Naive B cell (primary cell): ENCODE data around the gene CBX8. TPM values are rescaled to one million over a fixed set of nuclear protein-coding genes. Genes with fewer than 3 reads are reported as not detected.

ENCODE experiments used
- ATAC-seq, 2 donors: fragments of 150-1000 bp; cut with Tn5 transposase; 2 replicates each; pipeline ENCODE4 v1.10.0; 2021; ENCODE audit warnings: low read depth in 2 of 2, mild to moderate bottlenecking in 2 of 2, moderate library complexity in 2 of 2
- DNase-seq: peaks from one replicate; pipeline ENCODE4 v3.0.0; 2022
- H3K27ac Mint-ChIP-seq, 6 donors: one replicate each; pipeline ENCODE4 v1.8.0; 2020 to 2022; ENCODE audit warnings: mild to moderate bottlenecking in 6 of 6, mixed read lengths in 6 of 6, moderate library complexity in 5 of 6, inconsistent platforms in 2 of 6
- H3K27me3 Mint-ChIP-seq, 3 donors: one replicate each; pipeline ENCODE4 v1.8.0; 2021 to 2022; ENCODE audit warnings: mixed read lengths in 3 of 3, mild to moderate bottlenecking in 1 of 3
- H3K36me3 Mint-ChIP-seq, 2 donors: one replicate each; pipeline ENCODE4 v1.8.0; 2020 to 2022; ENCODE audit warnings: mixed read lengths in 2 of 2, inconsistent platforms in 1 of 2, mild to moderate bottlenecking in 1 of 2
- H3K4me1 Mint-ChIP-seq, 3 donors: one replicate each; pipeline ENCODE4 v1.8.0; 2020 to 2022; ENCODE audit warnings: mixed read lengths in 3 of 3, inconsistent platforms in 1 of 3, mild to moderate bottlenecking in 1 of 3, moderate library complexity in 1 of 3
- H3K4me3 Mint-ChIP-seq, 8 donors: one replicate each; pipeline ENCODE4 v1.8.0; 2020 to 2022; ENCODE audit warnings: mild to moderate bottlenecking in 8 of 8, mixed read lengths in 8 of 8, moderate library complexity in 8 of 8, inconsistent platforms in 2 of 8
- H3K9me3 Mint-ChIP-seq, 7 donors: one replicate each; pipeline ENCODE4 v1.8.0; 2020 to 2022; ENCODE audit warnings: mixed read lengths in 7 of 7, mild to moderate bottlenecking in 5 of 7, inconsistent platforms in 2 of 7, moderate library complexity in 1 of 7
- polyA plus RNA-seq, 6 donors: library from polyadenylated mRNA; unstranded; fragments of 300-500 nt; fragmentation: Illumina TruSeq; gene quantifications; one replicate each; pipeline ENCODE4 v1.2.3, GENCODE V29; 2021; ENCODE audit warnings: low read depth in 6 of 6

The CBX8 gene
- polyA plus RNA-seq, 6 donors from 2014 or later, result 0.16 to 1.3 (median 0.58) TPM; not detected in 1

GRCh38 chr17:79788989-79789942 is 7.6 kb downstream of the CBX8 start:
- no peak for DNase-seq
- Mint-ChIP-seq H3K9me3 (no peaks in the 10 kb centered on the region), H3K4me3 (peak overlapping the region; percentile 26 to 77 (median 56)), H3K27me3 (peaks cover 40 to 67% (median 52%) of the 10 kb centered on the region in 3 donors), H3K36me3 (no peaks in the 10 kb centered on the region), H3K27ac (peak overlapping the region in 2 of 6 donors; percentile 51 to 73), H3K4me1 (peaks cover 3 to 12% (median 7%) of the 10 kb centered on the region in 3 donors)
- ATAC-seq, result no peak

GRCh38 chr17:79788455-79788854 is 8.4 kb downstream of the CBX8 start:
- no peak for ATAC-seq
- Mint-ChIP-seq H3K4me3 (peak overlapping the region in 3 of 8 donors; percentile 38 to 70 (median 45)), H3K4me1 (peaks cover 3 to 12% (median 7%) of the 10 kb centered on the region in 3 donors), H3K9me3 (no peaks in the 10 kb centered on the region), H3K27ac (no peak overlapping the region), H3K36me3 (no peaks in the 10 kb centered on the region), H3K27me3 (peaks cover 36 to 67% (median 57%) of the 10 kb centered on the region in 3 donors)
- no peak for DNase-seq

- no peaks in the 10 kb centered on the region for H3K36me3 Mint-ChIP-seq
- peak overlapping the region in 1 of 8 donors; percentile 36 for H3K4me3 Mint-ChIP-seq
- H3K4me1 Mint-ChIP-seq, result peaks cover 4 to 12% (median 10%) of the 10 kb centered on the region in 3 donors
- H3K27ac Mint-ChIP-seq, result peak overlapping the region in 2 of 6 donors; percentile 52 to 68
- H3K27me3 Mint-ChIP-seq, result peaks cover 41 to 73% (median 65%) of the 10 kb centered on the region in 3 donors
- H3K9me3 Mint-ChIP-seq, result no peaks in the 10 kb centered on the region
- DNase-seq (no peak), ATAC-seq (no peak)
These were observed 9.8 kb downstream of the CBX8 start for GRCh38 chr17:79786930-79787643.

- DNase-seq (no peak), ATAC-seq (no peak)
- Mint-ChIP-seq H3K4me3 (peak overlapping the region in 1 of 8 donors; percentile 7), H3K27ac (no peak overlapping the region), H3K36me3 (no peaks in the 10 kb centered on the region), H3K27me3 (peaks cover 46 to 77% (median 71%) of the 10 kb centered on the region in 3 donors), H3K4me1 (peaks cover 10 to 18% (median 15%) of the 10 kb centered on the region in 3 donors), H3K9me3 (no peaks in the 10 kb centered on the region)
These were observed 10.7 kb downstream of the CBX8 start for GRCh38 chr17:79785900-79786810.

GRCh38 chr17:79785017-79785899 is 11.6 kb downstream of the CBX8 start:
- DNase-seq (no peak), ATAC-seq (no peak)
- peak overlapping the region in 1 of 6 donors; percentile 32 for H3K27ac Mint-ChIP-seq
- H3K36me3 Mint-ChIP-seq, result no peaks in the 10 kb centered on the region
- no peaks in the 10 kb centered on the region for H3K9me3 Mint-ChIP-seq
- H3K4me1 Mint-ChIP-seq, result peaks cover 13 to 15% (median 14%) of the 10 kb centered on the region in 3 donors
- no peak overlapping the region for H3K4me3 Mint-ChIP-seq
- H3K27me3 Mint-ChIP-seq, result peaks cover 54 to 80% (median 77%) of the 10 kb centered on the region in 3 donors

- no peak overlapping the region for H3K4me3 Mint-ChIP-seq
- no peaks in the 10 kb centered on the region for H3K36me3 Mint-ChIP-seq
- peaks cover 62 to 88% (median 80%) of the 10 kb centered on the region in 3 donors for H3K27me3 Mint-ChIP-seq
- H3K27ac Mint-ChIP-seq, result peak overlapping the region in 1 of 6 donors; percentile 32
- ATAC-seq, result no peak
- peaks cover 13 to 14% (median 13%) of the 10 kb centered on the region in 3 donors for H3K4me1 Mint-ChIP-seq
- DNase-seq, result no peak
- no peaks in the 10 kb centered on the region for H3K9me3 Mint-ChIP-seq
These were observed 12.4 kb downstream of the CBX8 start for GRCh38 chr17:79784353-79785016.

GRCh38 chr17:79783891-79784290 is 13.0 kb downstream of the CBX8 start:
- ATAC-seq, result no peak
- no peak for DNase-seq
- no peak overlapping the region for H3K27ac Mint-ChIP-seq

GRCh38 chr17:79781736-79782575 is 14.9 kb downstream of the CBX8 start:
- Mint-ChIP-seq H3K27ac (peak overlapping the region in 1 of 6 donors; percentile 74), H3K4me3 (no peak overlapping the region), H3K4me1 (peaks cover 16 to 26% (median 19%) of the 10 kb centered on the region in 3 donors), H3K27me3 (peaks cover 49 to 79% (median 66%) of the 10 kb centered on the region in 3 donors), H3K9me3 (no peaks in the 10 kb centered on the region), H3K36me3 (no peaks in the 10 kb centered on the region)
- DNase-seq (no peak), ATAC-seq (no peak)

More at GRCh38 chr17:79783891-79784290, 13.0 kb downstream of the CBX8 start:
- Mint-ChIP-seq H3K4me3 (no peak overlapping the region), H3K27me3 (peaks cover 63 to 90% (median 78%) of the 10 kb centered on the region in 3 donors), H3K9me3 (no peaks in the 10 kb centered on the region), H3K4me1 (peaks cover 13 to 19% (median 14%) of the 10 kb centered on the region in 3 donors), H3K36me3 (no peaks in the 10 kb centered on the region)

GRCh38 chr17:79781012-79781650 is 15.7 kb downstream of the CBX8 start:
- no peak for ATAC-seq
- H3K4me3 Mint-ChIP-seq, result peak overlapping the region in 3 of 8 donors; percentile 0 to 86 (median 69)
- peaks cover 19 to 29% (median 23%) of the 10 kb centered on the region in 3 donors for H3K4me1 Mint-ChIP-seq
- no peaks in the 10 kb centered on the region for H3K36me3 Mint-ChIP-seq
- H3K9me3 Mint-ChIP-seq, result no peaks in the 10 kb centered on the region
- H3K27ac Mint-ChIP-seq, result no peak overlapping the region
- DNase-seq, result no peak
- peaks cover 52 to 79% (median 65%) of the 10 kb centered on the region in 3 donors for H3K27me3 Mint-ChIP-seq

- no peaks in the 10 kb centered on the region for H3K9me3 Mint-ChIP-seq
- H3K27me3 Mint-ChIP-seq, result peaks cover 59 to 78% (median 62%) of the 10 kb centered on the region in 3 donors
- H3K27ac Mint-ChIP-seq, result peak overlapping the region in 2 of 6 donors; percentile 60 to 72
- no peak for DNase-seq
- H3K4me3 Mint-ChIP-seq, result peak overlapping the region; percentile 19 to 93 (median 91)
- peaks cover 19 to 29% (median 23%) of the 10 kb centered on the region in 3 donors for H3K4me1 Mint-ChIP-seq
- H3K36me3 Mint-ChIP-seq, result no peaks in the 10 kb centered on the region
- no peak for ATAC-seq
These were observed 17.1 kb downstream of the CBX8 start for GRCh38 chr17:79779661-79780365.
